HG03442 (cell line): ENCODE measurements around the gene KLHDC4.
"Not testable (repeated sequence)": the region's sequence is repeated elsewhere in the genome, so short reads cannot be mapped to it uniquely, and the experiment has no call there.

Experiments used
- ATAC-seq: cut with Tn5 transposase; IDR thresholded peaks from one replicate; pipeline ENCODE4 v1.9.1; 2021; ENCODE audit warnings: mild to moderate bottlenecking, moderate library complexity; ENCODE audit not compliant: unreplicated experiment

Gene KLHDC4

DNA sequence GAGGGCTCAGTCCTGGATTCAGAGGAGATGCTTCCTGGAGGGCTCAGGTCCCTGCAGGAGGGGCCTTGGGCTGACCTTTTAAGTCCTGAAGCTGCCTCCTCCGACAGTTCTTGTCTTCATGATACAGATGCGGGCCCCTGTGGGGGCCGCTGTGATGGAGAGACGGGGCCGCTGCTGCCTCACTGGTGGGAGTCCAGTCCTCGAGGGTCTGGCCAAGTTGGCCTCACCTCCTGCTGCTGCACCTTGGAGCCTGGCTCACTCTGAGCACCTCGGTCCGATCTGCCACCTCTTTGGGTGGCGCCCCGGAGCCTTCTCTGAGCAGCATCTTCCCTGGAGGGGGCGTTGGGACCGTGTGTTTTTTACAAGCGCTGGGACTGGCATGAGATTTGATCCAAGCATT lies 79.1 kb downstream of the KLHDC4 start:
- no peak for ATAC-seq

DNA sequence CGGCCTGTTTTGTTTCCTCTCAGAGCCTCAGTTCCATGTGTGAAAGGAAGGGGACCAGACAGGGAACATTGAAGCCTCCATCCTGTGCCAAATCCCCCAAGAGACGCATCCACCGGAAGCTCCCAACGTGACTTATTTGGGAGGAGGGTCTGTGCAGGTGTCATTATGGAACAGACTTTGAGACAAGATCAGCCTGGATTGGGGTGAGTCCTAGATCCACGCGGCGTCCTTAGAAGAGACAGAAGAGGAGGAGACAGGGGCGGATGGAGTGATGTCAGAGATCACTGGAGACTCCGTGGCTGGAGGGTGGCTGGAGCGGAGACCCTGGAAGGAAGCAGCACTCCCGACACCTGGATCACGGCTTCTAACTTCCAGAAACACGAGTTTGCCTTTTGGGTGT lies 80.0 kb downstream of the KLHDC4 start:
- no peak for ATAC-seq

DNA sequence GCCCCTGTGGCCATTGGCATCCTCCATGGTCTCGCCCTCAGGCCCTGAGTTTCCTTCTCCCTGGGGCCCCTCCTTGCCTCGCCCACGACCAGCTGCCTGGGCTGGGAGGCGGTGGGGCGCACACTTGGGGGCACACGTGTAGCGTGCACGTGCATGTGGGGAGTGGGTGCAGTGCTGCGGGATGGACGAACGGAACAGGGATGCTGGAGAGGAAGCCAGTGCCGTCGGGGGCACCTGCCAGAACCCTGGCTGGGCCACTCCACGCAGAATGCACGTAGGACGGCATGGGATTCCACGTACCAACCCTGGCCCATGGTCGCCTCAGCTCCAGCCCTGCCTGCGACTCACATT lies 80.4 kb downstream of the KLHDC4 start:
- ATAC-seq, result no peak

DNA sequence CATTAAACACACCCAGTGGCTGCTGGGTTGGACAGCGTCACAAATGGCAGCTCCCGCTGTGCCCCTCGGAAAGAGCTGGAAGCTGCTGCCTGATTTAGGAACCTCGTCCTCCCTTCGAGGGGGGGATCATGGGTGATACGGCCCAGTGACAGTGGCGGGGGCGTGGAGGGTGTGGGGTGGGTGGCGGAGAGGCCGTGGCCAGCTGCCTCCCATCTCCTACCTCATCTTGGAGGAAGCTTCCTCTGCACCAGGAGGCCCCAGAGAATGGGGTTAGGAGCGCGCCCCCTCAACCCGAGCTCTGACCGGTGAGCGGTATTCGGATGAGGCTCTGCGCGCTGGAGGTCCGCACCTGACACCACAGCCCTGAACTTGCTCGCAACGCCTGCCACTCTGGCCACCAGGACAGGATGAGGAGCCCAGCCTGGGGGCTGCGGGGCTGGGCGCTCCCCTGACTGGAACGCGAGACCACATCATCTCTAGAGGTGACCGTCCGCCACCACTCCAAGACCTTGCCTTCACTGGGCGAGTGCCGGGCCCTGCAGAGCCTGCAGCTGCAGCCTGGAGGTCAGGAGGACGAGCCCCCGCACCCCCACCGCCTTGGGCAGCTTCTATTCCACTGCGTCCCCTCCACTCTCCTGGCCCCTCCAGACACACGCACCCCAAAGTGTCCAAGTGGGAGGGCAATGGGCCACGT lies 80.9 kb downstream of the KLHDC4 start:
- no peak for ATAC-seq

DNA sequence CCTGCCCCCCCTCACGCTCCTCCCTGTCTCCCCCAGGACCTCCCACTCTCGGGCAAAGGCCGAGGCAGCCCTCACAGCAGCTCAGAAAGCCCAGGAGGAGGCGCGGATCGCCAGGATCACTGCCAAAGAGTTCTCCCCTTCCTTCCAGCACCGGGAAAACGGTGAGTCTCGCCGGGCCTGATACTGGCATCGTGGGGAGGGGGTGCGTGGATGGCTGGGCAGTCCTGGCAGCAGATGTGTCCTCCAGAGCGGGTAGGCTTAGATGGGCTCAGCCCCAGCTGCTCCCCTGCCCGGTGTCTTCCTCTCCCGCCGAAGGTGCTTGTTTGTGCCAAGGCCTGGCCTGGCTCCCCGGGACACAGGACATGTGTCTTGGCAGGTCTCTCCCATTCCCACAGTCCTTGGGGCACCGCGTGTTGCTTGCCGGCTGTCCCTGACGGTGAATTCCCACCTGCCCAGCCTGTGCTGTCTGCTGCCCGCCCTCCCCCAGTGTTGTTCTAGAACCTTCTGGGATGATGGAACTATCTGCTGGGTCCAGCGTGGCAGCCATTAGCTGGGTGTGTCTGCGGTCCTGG lies 81.6 kb downstream of the KLHDC4 start:
- ATAC-seq, result no peak

DNA sequence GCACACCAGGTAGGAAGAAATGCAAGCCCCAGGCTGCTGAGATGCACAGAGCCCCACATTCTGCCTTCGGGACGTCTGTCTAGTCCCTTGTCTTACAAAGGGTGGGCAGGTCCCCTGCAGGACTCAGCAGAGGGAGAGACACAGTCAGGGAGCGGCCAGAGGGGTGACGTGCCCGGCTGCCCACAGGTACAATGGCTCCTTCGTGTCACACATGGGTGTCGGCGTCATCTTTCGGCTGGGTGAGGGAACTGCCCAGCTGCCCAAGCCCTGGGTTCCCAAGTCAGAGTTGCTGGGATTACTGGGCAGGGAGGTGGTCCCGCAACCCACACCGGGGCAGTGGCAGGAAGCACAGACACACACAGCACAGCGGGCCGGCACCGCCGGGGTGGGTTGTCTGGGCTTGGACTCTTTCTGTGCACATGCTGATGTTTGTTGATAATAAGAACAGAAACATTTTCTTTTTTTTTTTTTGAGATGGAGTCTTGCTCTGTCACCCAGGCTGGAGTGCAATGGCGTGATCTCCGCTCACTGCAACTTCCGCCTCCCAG lies 82.9 kb downstream of the KLHDC4 start:
- ATAC-seq, result no peak

DNA sequence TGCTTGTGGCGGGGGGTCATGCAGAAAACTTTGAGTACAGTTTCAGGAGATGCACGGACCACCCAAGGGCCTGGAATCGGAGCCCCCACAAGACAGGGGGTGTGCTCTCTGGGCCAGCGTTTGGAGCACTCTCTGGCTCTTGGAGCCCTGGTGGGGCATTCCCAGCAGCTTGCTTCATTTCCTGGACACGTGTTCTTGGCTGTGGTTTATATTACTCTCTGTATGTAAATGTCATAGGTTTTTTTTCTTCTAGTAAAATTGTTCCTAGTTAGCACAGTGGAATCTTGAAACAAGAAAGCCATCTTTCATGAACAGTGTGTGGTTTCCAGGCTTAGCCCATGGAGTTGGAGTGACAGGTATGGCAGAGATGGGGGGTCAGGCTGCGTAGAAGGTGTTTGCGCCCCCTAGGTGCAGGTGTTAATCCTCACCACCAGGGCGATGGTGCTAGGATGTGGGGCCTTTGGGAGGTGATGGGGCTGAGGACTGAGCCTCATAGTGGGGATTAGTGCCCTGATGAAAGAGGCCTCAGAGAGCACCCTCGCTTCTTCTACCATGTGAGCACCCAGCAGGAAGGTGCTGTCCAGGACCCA lies 83.7 kb downstream of the KLHDC4 start:
- ATAC-seq, result no peak

DNA sequence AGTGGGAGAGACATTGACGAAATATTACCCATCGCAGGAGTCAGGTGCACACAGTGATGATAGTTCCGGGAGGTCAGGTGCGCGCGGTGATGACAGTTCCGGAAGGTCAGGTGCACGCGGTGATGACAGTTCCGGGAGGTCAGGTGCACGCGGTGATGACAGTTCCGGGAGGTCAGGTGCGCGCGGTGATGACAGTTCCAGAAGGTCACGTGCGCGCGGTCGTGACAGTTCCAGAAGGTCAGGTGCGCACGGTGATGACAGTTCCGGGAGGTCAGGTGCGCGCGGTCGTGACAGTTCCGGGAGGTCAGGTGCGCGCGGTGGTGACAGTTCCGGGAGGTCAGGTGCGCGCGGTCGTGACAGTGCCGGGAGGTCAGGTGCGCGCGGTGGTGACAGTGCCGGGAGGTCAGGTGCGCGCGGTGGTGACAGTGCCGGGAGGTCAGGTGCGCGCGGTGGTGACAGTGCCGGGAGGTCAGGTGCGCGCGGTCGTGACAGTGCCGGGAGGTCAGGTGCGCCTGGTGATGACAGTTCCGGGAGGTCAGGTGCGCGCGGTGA lies 84.7 kb downstream of the KLHDC4 start:
- ATAC-seq, result not testable (repeated sequence)

DNA sequence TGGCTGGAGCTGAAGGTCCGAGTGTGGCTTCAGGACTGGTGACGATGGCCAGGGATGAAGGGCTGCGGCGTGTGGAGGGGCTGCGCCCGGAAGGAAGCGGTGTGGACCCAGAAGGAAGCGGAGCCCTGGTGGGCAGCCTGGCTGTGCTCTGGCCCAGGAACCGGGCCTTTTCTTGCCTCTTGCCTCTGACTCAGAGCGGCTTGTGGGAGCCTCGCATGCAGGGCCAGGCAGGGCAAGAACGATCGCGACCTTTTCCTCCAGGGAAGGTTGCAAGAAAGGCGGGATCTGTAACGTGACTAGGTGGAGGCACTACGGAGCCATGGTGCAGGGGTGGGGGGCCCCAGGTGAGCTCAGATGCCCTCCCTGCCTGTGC lies 85.5 kb downstream of the KLHDC4 start:
- ATAC-seq, result no peak

DNA sequence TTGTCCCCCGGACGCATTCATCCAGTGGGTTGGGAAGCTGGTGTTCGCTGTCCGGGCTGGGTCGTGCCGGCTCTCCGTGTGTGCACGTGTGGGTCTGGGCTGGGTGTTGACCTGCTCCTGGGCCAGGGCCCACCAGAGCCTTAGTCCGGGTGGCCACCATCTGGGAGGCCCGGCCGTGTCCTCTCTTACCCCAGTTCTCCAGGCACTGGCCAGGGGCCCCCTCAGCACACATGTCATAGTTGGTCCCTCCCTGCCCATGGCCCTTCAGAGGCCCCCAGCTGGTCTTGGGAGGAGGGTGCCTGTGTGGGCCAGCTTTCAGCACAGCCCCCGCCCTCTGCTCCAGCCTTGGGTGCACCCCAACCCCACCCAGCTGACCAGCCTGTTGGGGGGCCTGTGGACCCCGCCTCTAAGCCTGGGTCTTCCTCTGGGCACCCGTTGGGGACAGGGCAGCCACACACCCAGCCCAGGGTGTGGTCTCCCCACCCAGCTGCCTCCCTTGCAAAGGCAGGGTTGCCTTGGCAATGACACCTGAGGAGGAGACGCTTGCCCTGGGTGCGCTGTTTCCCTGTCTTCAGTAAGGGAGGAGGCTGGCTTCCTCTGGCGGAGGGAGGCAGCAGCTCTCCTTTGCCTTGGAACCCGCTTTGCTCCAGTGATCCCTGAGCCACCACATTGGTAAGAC lies 86.1 kb downstream of the KLHDC4 start:
- no peak for ATAC-seq

DNA sequence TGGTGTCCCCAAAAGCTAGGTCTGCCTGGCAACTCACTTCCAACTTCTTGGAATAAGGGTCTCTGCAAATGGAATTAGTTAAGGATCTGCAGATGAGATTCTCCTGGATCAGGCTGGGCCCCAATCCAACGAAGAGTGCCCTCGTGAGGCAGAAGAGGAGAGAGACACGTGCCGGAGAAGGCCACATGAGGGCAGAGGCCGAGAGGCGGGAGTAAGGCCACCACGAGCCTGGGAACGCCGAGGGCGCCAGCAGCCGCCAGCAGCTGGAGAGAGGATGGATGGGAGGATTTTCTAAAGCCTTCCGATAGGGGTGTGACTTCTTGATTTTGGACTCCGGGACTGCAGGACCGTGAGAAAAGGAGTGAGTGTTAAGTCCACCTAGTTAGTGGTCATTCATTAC lies 87.2 kb downstream of the KLHDC4 start:
- no peak for ATAC-seq

DNA sequence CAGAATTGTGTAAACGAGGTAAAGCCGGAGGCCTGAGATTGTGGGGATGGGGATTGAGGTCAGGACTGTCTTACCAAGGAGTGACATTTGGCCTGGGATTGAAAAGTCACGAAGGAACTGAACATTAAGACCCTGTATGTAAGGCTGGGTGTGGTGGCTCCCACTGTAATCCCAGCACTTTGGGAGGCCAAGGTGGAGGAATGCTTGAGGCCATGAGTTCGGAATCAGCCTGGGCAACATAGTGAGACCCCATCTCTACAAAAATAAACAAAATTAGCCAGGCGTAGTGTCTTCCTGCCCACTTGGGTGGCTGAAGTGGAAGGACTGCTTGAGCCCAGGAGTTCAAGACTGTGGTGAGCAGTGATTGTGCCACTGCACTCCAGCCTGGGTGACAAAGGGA lies 88.0 kb downstream of the KLHDC4 start:
- ATAC-seq, result no peak

DNA sequence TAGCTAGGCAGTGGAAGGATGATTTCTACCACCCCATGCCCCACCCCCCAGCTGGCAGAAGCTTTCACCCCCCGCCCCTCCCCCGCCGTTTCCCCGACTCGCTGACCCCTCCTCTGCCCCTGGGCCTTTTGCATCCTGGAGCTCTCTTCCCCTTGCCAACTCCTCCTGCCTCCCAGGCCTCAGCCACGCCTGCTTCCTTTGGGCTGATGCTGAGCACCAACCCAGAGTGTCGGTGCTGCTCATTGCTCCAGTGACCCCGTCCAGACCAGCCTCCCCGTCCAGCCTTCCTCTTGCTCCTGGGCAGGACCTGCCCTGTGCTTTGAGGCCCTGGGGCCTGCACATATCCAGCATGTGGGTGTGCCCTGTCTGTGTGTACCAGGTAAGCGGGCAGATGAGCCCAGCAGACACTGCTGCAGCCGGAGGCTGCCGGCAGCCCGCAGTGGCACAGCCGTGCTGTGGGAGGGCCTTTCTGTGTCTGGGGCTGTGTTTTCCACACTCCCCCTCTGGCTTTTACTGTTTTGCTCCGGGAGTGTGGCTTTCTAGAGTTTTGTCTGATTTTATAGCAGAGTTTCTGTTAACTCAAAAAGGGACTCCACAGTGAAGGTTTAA lies 90.6 kb downstream of the KLHDC4 start:
- no peak for ATAC-seq

DNA sequence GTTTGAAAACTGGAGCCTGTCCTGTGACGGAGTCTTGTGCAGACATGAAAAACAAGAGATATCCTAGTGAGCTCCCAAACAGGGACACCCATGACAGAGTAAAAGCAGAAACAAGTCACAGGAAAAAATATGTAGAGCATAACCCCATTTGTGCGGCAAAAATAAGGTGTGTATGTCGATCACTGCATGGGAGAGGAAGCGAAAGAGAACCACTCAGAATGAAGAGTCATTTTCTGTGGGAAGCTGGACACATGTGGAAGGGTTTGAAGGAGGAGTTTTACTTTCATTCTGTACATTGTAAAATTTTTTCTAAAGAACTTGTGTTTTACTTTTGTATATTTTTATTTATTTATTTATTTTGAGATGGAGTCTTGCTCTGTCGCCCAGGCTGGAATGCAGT lies 91.4 kb downstream of the KLHDC4 start:
- no peak for ATAC-seq

DNA sequence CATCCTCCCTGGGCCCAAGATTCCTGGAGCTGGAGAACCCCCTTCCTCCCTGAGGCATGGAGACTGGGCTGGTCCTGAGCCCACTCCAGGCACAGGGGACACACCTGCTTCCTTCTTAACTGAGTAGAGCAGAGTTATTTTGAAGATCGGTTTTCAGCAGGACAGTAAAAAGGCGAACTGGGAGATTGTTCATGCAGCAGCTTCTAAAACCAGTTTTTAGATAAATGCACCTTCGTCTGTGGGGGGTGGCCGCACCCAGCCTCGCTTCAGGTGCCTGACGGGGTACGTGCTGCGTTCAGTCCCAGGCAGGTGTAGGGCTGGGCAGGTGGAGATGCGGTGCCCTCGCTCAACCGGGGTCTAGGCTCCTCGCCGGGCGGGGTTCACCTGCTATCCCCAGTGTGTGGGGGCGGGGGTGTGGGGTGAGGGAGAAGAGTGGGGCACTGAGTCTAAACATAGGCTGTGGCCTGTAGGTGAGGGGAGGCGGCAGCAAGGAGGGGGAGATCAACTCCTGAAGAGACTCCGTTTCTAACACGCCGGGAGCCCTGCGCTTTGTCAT lies 94.0 kb downstream of the KLHDC4 start:
- ATAC-seq, result no peak

DNA sequence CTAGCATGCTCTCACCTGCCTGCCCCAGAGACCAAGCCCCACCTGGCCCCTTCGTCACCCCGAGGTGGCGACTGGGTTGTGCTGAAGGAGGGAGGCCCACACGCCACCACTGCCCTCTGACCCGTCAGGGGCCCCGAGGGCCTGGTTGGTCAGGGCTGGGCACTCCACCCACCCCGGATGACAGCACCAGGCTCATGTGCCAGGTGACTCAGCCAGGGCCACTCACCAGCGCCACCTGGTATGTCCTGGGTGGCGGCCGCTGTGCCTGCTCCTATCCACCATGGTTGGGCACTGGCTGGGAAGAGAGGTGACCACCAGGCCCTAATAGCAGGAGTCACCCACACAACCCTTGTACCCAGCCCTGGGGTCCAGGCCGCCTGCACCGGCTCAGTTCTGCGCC lies 94.6 kb downstream of the KLHDC4 start:
- ATAC-seq, result no peak

DNA sequence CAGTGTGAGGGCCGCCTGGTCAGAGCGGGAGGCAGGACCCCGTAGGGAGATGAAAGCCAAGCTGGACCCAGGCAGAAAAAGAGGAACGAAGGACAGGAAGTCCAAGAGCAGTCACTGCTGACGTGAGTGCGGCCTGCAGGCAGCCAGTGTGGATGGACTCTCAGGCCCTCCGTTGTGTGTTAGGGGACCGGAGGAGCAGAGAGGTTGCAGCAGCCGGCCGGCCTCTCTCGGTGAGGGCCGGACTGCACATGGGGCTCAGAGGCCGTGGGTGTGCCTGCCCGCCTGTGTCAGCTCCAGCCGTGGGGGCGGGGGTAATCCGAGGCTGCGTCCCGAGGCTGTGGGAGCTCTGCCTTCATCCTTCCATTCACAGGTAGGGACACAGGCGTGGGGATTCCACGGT lies 96.1 kb downstream of the KLHDC4 start:
- no peak for ATAC-seq

DNA sequence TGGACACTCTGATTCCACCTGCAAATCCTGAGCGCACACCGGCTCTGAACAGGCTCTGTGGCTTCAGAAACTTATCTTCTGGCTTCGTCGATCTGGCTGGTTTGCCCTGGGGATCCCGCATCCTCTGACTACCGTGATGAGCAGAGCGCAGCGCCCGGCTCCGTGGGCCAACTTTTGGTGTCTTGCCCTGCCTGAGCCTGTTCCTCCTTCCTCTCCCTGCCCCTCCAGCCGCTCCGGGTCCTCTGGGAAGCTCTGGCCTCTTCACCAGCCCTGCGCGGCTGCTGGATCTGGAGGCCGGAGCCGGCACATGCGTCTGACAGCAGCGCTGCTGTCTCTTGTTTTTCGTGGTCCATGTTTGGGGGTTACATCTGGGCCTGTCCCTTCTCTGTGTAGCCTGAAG lies 97.8 kb downstream of the KLHDC4 start:
- ATAC-seq, result no peak

DNA sequence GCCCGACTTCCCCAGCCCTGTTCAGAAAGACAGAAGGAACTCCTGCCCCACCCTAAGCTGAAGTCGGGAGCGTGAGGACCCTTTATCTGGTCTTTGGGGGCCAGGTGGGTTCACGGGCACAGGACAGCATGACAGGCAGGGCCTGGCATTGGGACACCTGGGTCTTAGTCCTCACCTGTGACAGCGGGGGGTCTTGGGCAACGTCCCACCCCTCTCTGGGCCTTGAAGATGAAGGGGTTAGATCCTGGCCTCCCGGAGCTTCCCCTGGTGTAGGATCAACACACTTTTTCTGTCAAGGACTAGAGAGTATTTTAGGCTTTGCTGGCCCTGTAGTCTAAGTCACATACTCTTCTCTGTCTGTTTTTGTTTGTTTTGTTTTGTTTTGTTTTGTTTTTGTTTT lies 98.3 kb downstream of the KLHDC4 start:
- ATAC-seq, result no peak

DNA sequence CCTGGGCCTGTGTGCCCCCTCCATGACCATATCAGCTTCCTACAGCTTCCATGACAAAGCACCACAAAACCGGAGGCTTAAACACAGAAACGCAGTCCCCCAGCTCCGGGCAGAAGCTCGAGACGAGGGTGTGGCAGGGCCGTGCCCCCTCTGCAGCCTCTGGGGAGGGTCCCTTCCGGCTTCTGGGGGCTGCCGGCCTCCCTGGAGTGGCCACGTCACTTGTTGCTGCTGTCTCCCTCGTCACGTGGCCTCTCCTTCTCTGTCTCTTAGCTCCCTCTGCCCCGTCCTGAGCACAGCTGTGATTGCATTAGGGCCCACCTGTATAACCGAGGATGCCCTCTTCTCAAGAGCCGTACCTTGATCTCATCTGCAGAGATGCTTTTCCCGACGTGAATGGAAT lies 98.9 kb downstream of the KLHDC4 start:
- no peak for ATAC-seq

DNA sequence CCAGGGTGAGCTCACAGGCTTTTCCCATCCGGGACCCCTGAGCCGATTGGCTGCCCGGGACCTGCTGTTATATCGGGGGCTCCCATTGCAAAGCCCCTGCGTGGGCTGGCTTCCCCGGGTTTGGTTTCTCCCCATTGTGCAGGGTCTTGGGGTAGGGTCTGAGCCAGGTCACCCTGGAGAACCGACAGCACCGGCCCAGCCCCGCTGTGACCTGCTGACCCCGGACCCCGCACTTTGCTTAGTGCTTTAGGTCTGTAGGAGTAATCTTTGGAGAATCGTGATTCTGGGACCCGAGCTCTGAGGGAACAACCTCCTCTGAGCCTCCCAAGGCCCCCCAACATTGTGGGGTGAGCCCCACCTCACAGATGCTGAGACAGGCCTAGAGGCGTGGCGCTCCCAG lies 100.6 kb downstream of the KLHDC4 start:
- no peak for ATAC-seq
